B cell (primary cell): ENCODE data around the gene LONP1. TPM values are rescaled to one million over a fixed set of nuclear protein-coding genes. Genes with fewer than 3 reads are reported as not detected.

Experiments
- ATAC-seq: fragments of 200-7000 bp; cut with Tn5 transposase; one replicate; pipeline ENCODE4 v1.10.0; 2021; ENCODE audit warnings: low read depth, mild to moderate bottlenecking, moderate number of reproducible peaks, moderate library complexity
- CTCF ChIA-PET: fragments of 350-600 bp; sonication (Branson Sonifier 250); formaldehyde crosslinking; loops from one replicate; lab custom pipeline; 2021; ENCODE audit warnings: antibody characterized with exemption, inconsistent platforms; lab: Charles Lee
- POLR2A ChIA-PET: fragments of 350-600 bp; sonication (Branson Sonifier 250); formaldehyde crosslinking; loops from one replicate; lab custom pipeline; 2021; ENCODE audit warnings: antibody characterized with exemption; lab: Charles Lee
- DNase-seq: peaks from one replicate; pipeline ENCODE4 v3.0.0; 2013
- H2AFZ ChIP-seq: 2 replicates; pipeline ENCODE4 v1.6.1; 2012; ENCODE audit warnings: mild to moderate bottlenecking, low read depth, low read length; ENCODE audit not compliant: insufficient read depth, poor library complexity, severe bottlenecking
- H3K27ac ChIP-seq, 2 donors: 1 replicate in 1 of 2; 2 replicates in 1 of 2; pipeline ENCODE4 v1.5.1; 2012 to 2013; ENCODE audit warnings: low read length in 2 of 2, mild to moderate bottlenecking in 2 of 2, moderate library complexity in 1 of 2
- H3K27me3 ChIP-seq, 4 experiments: fragments of 200-600 bp in 1 of 4; sonication (generic) in 1 of 4; replicated peaks in 1 of 4; 1 replicate in 2 of 4; 2 replicates in 2 of 4; pipeline versions ENCODE4 v1.6.1 to v1.7.0; 2013 to 2016; ENCODE audit warnings: low read length in 3 of 4, mild to moderate bottlenecking in 2 of 4, mixed read lengths in 1 of 4, moderate library complexity in 1 of 4; ENCODE audit not compliant: insufficient read depth in 4 of 4, control insufficient read depth in 3 of 4; ENCODE audit errors: control extremely low read depth in 1 of 4
- H3K36me3 ChIP-seq, 2 experiments: replicated peaks in 1 of 2; 1 replicate in 1 of 2; 2 replicates in 1 of 2; pipeline versions ENCODE4 v1.6.1 to v1.7.1; 2013; ENCODE audit warnings: low read length in 1 of 2; ENCODE audit not compliant: insufficient read depth in 2 of 2, control insufficient read depth in 1 of 2; ENCODE audit errors: control extremely low read depth in 1 of 2, extremely low read depth in 1 of 2
- H3K4me1 ChIP-seq, 2 donors: fragments of 200-600 bp in 1 of 2; sonication (generic) in 1 of 2; 1 replicate in 1 of 2; 2 replicates in 1 of 2; pipeline versions ENCODE4 v1.5.1 to v1.6.1; 2013 to 2017; ENCODE audit warnings: low read length in 2 of 2; ENCODE audit not compliant: control insufficient read depth in 2 of 2, insufficient read depth in 2 of 2
- H3K4me2 ChIP-seq: replicated peaks from 2 replicates; pipeline ENCODE3; 2012; ENCODE audit warnings: mild to moderate bottlenecking, low read depth, low read length; ENCODE audit not compliant: poor library complexity, severe bottlenecking
- H3K4me3 ChIP-seq, 5 experiments: fragments of 200-600 bp in 1 of 5; sonication (generic) in 1 of 5; 1 replicate in 3 of 5; 2 replicates in 2 of 5; pipeline versions ENCODE4 v1.5.1 to v1.7.0; 2011 to 2016; ENCODE audit warnings: low read length in 4 of 5, mild to moderate bottlenecking in 4 of 5, low read depth in 2 of 5, control low read depth in 1 of 5, moderate library complexity in 1 of 5; ENCODE audit not compliant: insufficient read depth in 1 of 5; ENCODE audit errors: control extremely low read depth in 1 of 5, extremely low read depth in 1 of 5
- H3K79me2 ChIP-seq: fragments of 200-600 bp; sonication (generic); one replicate; pipeline ENCODE4 v1.6.0; 2016; ENCODE audit warnings: low read length; ENCODE audit not compliant: control insufficient read depth, insufficient read depth
- H3K9ac ChIP-seq: fragments of 200-600 bp; sonication (generic); 2 replicates; pipeline ENCODE4 v1.6.1; 2017; ENCODE audit warnings: mild to moderate bottlenecking, low read length, moderate library complexity
- H3K9me3 ChIP-seq, 3 donors: one replicate each; pipeline versions ENCODE4 v1.6.1 to v1.7.1; 2013; ENCODE audit warnings: low read length in 2 of 3; ENCODE audit not compliant: control insufficient read depth in 2 of 3, insufficient read depth in 1 of 3; ENCODE audit errors: control extremely low read depth in 1 of 3
- H4K20me1 ChIP-seq: 2 replicates; pipeline ENCODE4 v1.6.0; 2012; ENCODE audit warnings: mild to moderate bottlenecking, low read length; ENCODE audit not compliant: insufficient read depth, control insufficient read depth, poor library complexity, severe bottlenecking
- H3K27ac Mint-ChIP-seq: one replicate; pipeline ENCODE4 v1.8.0; 2021; ENCODE audit warnings: mixed read lengths
- H3K27me3 Mint-ChIP-seq: one replicate; pipeline ENCODE4 v1.8.0; 2021; ENCODE audit warnings: mixed read lengths
- H3K4me1 Mint-ChIP-seq: one replicate; pipeline ENCODE4 v1.8.0; 2021; ENCODE audit warnings: mixed read lengths
- H3K4me3 Mint-ChIP-seq: one replicate; pipeline ENCODE4 v1.8.0; 2021; ENCODE audit warnings: mixed read lengths
- H3K9me3 Mint-ChIP-seq: one replicate; pipeline ENCODE4 v1.8.0; 2022; ENCODE audit warnings: mixed read lengths; ENCODE audit not compliant: insufficient read depth
- CTCF ChIP-seq: fragments of 200-600 bp; IDR thresholded peaks from one replicate; pipeline ENCODE4 v1.8.0; 2022; ENCODE audit warnings: antibody characterized with exemption, mild to moderate bottlenecking
- EZH2 ChIP-seq: IDR thresholded peaks from 2 replicates; pipeline ENCODE4 v1.6.1; 2012; ENCODE audit warnings: borderline replicate concordance, low read depth, mild to moderate bottlenecking, moderate library complexity, low read length; ENCODE audit not compliant: insufficient read depth, poor library complexity, severe bottlenecking
- WGBS: methylation state at CpG from one replicate; pipeline ENCODE4 v1.1.5; 2013; ENCODE audit warnings: missing lambda C conversion rate; ENCODE audit not compliant: insufficient coverage; 5-methylcytosine and 5-hydroxymethylcytosine counted together
- intact Hi-C: fragments of 100-400 bp; cut with micrococcal nuclease; formaldehyde crosslinking; loops from one replicate; pipeline ENCODE4 v1.10.0; 2022
- polyA plus RNA-seq: library from polyadenylated mRNA; depleted of rRNA; stranded (reverse); fragments of >200 nt; gene quantifications from 2 replicates; pipeline ENCODE4 v1.2.3, GENCODE V29; 2012
- total RNA-seq, 2 donors: library from RNA; stranded (reverse); fragments of 120-200 nt in 1 of 2; gene quantifications; 1 replicate in 1 of 2; 2 replicates in 1 of 2; pipeline versions ENCODE4 v1.2.3 to v1.2.4, GENCODE V29; 2013 to 2022

LONP1 gene
- total and polyA plus RNA-seq, 2 donors (not counting 1 experiment from before 2014, with no cell fraction given), result 60.1 to 67.2 TPM

- no peak overlapping the region for H3K4me3 Mint-ChIP-seq
- CTCF ChIA-PET, result interaction anchor here (0.6 kb wide), 1 partner anchor 626 kb away, joined by 3 read pairs; no protein-coding TSS in a partner anchor
Measured at GRCh38 chr19:5655412-5655811, 64.5 kb downstream of the LONP1 start.

DNA sequence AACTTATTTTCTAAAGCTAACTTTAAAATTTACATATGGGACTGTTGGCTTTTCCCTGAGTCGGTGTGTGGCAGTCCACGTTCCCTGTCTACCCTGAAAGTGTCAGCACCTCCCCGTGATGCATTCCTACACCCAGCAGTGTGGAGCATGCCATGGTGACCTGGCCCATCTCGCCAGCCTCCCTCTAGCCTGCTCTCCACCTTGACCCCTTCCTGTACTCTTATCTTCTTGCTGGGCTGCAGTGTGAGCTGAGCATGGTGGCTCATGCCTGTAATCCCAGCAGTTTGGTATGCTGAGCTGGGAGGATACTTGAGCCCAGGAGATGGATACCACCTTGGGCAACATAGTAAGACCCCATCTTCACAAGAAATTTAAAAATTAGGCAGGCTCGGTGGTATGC is 65.0 kb downstream of the LONP1 start:
- Histone ChIP-seq H4K20me1 (peaks cover 35% of the 10 kb centered on the region), H2AFZ (no peak overlapping the region), H3K27me3 (no peaks in the 10 kb centered on the region), H3K9ac (no peak overlapping the region), H3K4me3 (no peak overlapping the region), H3K4me1 (no peaks in the 10 kb centered on the region), H3K4me2 (no peak overlapping the region), H3K9me3 (no peaks in the 10 kb centered on the region), H3K27ac (no peak overlapping the region), H3K36me3 (peaks cover 9 to 87% of the 10 kb centered on the region in 2 experiments), H3K79me2 (peaks cover 59% of the 10 kb centered on the region)
- TF ChIP-seq CTCF (no peak), EZH2 (no peak)
- Mint-ChIP-seq H3K27ac (no peak overlapping the region), H3K27me3 (no peaks in the 10 kb centered on the region), H3K4me3 (no peak overlapping the region), H3K9me3 (no peaks in the 10 kb centered on the region), H3K4me1 (no peaks in the 10 kb centered on the region)
- CTCF ChIA-PET, result interaction anchor here (0.6 kb wide), 1 partner anchor 626 kb away, joined by 3 read pairs; no protein-coding TSS in a partner anchor
- POLR2A ChIA-PET, result no interaction called here
- ATAC-seq, result no peak
- intact Hi-C loops, result no loop called here
- DNase-seq, result no peak
- WGBS, result 100% methylated on average over 4 of the region's 5 CpGs

More at GRCh38 chr19:5655412-5655811, 64.5 kb downstream of the LONP1 start:
- no CpG with 5 or more reads among the region's 5 CpGs for WGBS
- H3K36me3 ChIP-seq, result peaks cover 8 to 87% of the 10 kb centered on the region in 2 experiments
- no peak for TF ChIP-seq CTCF
- no peak for TF ChIP-seq EZH2
- ATAC-seq (no peak), DNase-seq (no peak)
- H3K9me3 ChIP-seq, result no peaks in the 10 kb centered on the region
- H3K4me1 ChIP-seq, result no peaks in the 10 kb centered on the region
- no peak overlapping the region for H3K4me2 ChIP-seq
- H3K27ac Mint-ChIP-seq, result no peak overlapping the region
- no peak overlapping the region for H2AFZ ChIP-seq
- H3K27ac ChIP-seq, result no peak overlapping the region
- H3K27me3 Mint-ChIP-seq, result no peaks in the 10 kb centered on the region
- intact Hi-C loops, result no loop called here
- no peaks in the 10 kb centered on the region for H3K4me1 Mint-ChIP-seq
- POLR2A ChIA-PET, result no interaction called here
- peaks cover 32% of the 10 kb centered on the region for H4K20me1 ChIP-seq
- no peak overlapping the region for H3K9ac ChIP-seq
- H3K4me3 ChIP-seq, result no peak overlapping the region
- H3K9me3 Mint-ChIP-seq, result no peaks in the 10 kb centered on the region
- no peaks in the 10 kb centered on the region for H3K27me3 ChIP-seq
- peaks cover 54% of the 10 kb centered on the region for H3K79me2 ChIP-seq
